Measurements from ENCODE around the gene GTF3A. TPM values are rescaled to one million over a fixed set of nuclear protein-coding genes. Genes with fewer than 3 reads are reported as not detected.
A peak's percentile ranks its signal among the peaks of the same experiment; 100 is the strongest.

Gene GTF3A
- total and polyA plus RNA-seq, 2 of the 8 experiments (the other 6 are each of a cell fraction or from before 2014, with no cell fraction given) = 41.6 to 96.5 TPM

DNA sequence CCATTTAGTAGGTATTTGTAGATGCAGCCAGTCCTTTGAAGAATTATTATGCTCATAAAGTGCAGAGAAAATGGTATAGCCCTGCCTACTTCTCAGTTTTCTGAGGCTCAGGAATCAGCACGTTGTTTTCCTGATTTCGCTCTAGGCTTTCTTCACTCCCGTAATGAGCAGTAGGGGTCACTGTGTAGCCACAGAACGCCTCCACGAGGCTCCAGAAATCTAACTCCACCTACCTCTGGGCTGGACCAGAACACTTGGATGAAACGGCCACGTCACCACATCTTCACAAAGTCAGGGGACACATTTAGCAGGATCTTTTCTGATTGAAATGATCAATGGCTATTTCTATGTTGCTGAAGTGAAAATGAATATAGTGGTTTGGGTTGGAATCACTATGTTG lies 49.8 kb upstream of the GTF3A start (continued):
- TF ChIP-seq, protein P1, sequence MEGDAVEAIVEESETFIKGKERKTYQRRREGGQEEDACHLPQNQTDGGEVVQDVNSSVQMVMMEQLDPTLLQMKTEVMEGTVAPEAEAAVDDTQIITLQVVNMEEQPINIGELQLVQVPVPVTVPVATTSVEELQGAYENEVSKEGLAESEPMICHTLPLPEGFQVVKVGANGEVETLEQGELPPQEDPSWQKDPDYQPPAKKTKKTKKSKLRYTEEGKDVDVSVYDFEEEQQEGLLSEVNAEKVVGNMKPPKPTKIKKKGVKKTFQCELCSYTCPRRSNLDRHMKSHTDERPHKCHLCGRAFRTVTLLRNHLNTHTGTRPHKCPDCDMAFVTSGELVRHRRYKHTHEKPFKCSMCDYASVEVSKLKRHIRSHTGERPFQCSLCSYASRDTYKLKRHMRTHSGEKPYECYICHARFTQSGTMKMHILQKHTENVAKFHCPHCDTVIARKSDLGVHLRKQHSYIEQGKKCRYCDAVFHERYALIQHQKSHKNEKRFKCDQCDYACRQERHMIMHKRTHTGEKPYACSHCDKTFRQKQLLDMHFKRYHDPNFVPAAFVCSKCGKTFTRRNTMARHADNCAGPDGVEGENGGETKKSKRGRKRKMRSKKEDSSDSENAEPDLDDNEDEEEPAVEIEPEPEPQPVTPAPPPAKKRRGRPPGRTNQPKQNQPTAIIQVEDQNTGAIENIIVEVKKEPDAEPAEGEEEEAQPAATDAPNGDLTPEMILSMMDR (IDR thresholded peaks at IDR 0.05; ENCODE audit: control extremely low read depth in 1 of 3, insufficient read depth in 1 of 3, low read depth in 1 of 3, low read length in 3 of 3) = peak; percentile 46 to 85 (median 82)
- TF ChIP-seq GTF2F1 (IDR thresholded peaks at IDR 0.05; ENCODE audit: borderline replicate concordance, low read depth, low read length) = no peak
- TF ChIP-seq SIN3A (conservative IDR thresholded peaks at IDR 0.05 in 1 of 2, IDR thresholded peaks at IDR 0.05 in 1 of 2; ENCODE audit: low read depth in 1 of 2, low read length in 2 of 2) = 0 out of 4 replicates have a peak, but pooled peaks of 1 of the 2 experiments have one; percentile 32
- TF ChIP-seq, protein P2, sequence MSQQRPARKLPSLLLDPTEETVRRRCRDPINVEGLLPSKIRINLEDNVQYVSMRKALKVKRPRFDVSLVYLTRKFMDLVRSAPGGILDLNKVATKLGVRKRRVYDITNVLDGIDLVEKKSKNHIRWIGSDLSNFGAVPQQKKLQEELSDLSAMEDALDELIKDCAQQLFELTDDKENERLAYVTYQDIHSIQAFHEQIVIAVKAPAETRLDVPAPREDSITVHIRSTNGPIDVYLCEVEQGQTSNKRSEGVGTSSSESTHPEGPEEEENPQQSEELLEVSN (IDR thresholded peaks at IDR 0.05) = no peak
- TF ChIP-seq RAD21 (IDR thresholded peaks at IDR 0.05 in 1 of 2, conservative IDR thresholded peaks at IDR 0.05 in 1 of 2; ENCODE audit: low read depth in 2 of 2, low read length in 2 of 2) = peak; percentile 87 to 88
- TF ChIP-seq BCL11A (IDR thresholded peaks at IDR 0.05; ENCODE audit: low read depth in 2 of 2, low read length in 2 of 2) = no peak
- TF ChIP-seq KDM5A (IDR thresholded peaks at IDR 0.05; ENCODE audit: low read length) = no peak
- no peak for TF ChIP-seq RFX5 (IDR thresholded peaks at IDR 0.05; ENCODE audit: borderline replicate concordance, low read depth, low read length)
- TF ChIP-seq SP2 (IDR thresholded peaks at IDR 0.05; ENCODE audit: low read length) = no peak
- TF ChIP-seq FOSL1 (IDR thresholded peaks at IDR 0.05; ENCODE audit: insufficient read depth, low read depth, low read length) = no peak
- TF ChIP-seq KDM1A (IDR thresholded peaks at IDR 0.05; ENCODE audit: borderline replicate concordance, low read length) = no peak
- TF ChIP-seq EZH2 (IDR thresholded peaks at IDR 0.05; ENCODE audit: low read depth, low read length, severe bottlenecking) = no peak
- TF ChIP-seq EP300 (IDR thresholded peaks at IDR 0.05; ENCODE audit: borderline replicate concordance in 1 of 2, low read depth in 2 of 2, low read length in 2 of 2) = no peak
- TF ChIP-seq, protein P3, sequence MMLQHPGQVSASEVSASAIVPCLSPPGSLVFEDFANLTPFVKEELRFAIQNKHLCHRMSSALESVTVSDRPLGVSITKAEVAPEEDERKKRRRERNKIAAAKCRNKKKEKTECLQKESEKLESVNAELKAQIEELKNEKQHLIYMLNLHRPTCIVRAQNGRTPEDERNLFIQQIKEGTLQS (IDR thresholded peaks at IDR 0.05; ENCODE audit: insufficient read depth, low read depth, low read length) = no peak
- no peak for TF ChIP-seq ZNF274 (IDR thresholded peaks at IDR 0.05; ENCODE audit: borderline replicate concordance, extremely low read depth, low read length)
- TF ChIP-seq KDM4A (IDR thresholded peaks at IDR 0.05; ENCODE audit: low read depth, low read length, severe bottlenecking) = no peak
- no peak for TF ChIP-seq SP4 (IDR thresholded peaks at IDR 0.05; ENCODE audit: low read length)
- no peak for TF ChIP-seq POLR2AphosphoS5 (IDR thresholded peaks at IDR 0.05; ENCODE audit: low read depth, low read length)
